Skin epidermis (tissue), 12 donors: ENCODE measurements around the gene PRR14.
"Not testable (repeated sequence)": the region's sequence is repeated elsewhere in the genome, so short reads cannot be mapped to it uniquely, and the experiment has no call there.

ENCODE experiments used
- H3K27ac ChIP-seq, 21 experiments: fragments of 200-600 bp; sonication (generic) in 11 of 21; one replicate each; pipeline ENCODE4 v1.5.0; 2020; ENCODE audit warnings: mild to moderate bottlenecking in 3 of 21, inconsistent platforms in 2 of 21, moderate library complexity in 2 of 21
- H3K4me3 ChIP-seq, 7 experiments: fragments of 200-600 bp; sonication (generic) in 2 of 7; one replicate each; pipeline ENCODE4 v1.5.0; 2020; ENCODE audit warnings: inconsistent platforms in 2 of 7, mild to moderate bottlenecking in 2 of 7, moderate library complexity in 1 of 7

PRR14 gene

GRCh38 chr16:30626236-30626635 is 24.5 kb upstream of the PRR14 start:
- H3K27ac ChIP-seq: no peak overlapping the region
- H3K4me3 ChIP-seq: no peak overlapping the region

DNA sequence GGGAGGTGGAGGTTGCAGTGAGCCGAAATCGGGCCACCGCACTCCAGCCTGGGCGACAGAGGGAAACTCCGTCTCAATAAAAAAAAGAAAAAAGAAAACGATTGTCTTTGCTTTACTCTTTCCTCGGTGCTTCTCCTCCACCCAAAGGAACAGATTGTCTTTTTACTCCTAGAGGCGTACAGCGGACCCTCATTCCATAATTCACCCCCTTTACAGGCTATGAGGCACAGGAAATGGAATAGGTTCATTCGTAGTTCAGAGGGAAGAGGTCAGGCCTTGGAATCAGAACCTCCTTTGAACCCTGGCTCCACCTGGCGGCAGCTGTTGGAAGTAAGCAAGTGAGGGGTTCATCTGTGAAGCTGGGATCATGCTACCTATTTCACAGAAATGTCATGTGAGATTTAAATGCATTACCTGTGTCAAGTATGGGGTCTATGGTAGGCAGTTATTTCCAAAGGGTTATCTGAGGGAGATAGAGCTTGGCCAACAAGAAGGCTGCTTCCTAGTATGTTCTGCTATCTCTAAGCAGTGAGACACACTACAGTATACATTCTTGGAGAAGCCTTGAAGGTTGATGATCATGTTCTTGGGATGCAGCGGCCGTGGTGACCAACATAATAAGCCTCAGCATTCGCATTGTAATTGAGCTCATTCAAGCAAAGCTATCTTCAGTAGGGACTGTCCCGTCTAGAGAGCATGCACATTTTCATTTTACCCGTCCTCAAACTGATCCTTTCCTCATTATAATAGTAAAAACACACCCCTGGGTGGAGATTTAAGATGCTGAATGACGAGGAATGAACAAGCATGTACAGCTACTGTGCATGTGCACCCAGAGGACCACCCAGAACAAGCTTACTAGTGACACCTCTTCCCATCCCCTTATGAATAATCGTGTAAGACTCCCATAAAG is 21.9 kb upstream of the PRR14 start:
- no peak overlapping the region for H3K27ac ChIP-seq
- H3K4me3 ChIP-seq: peak overlapping the region in 1 of 7 experiments; percentile 16

DNA sequence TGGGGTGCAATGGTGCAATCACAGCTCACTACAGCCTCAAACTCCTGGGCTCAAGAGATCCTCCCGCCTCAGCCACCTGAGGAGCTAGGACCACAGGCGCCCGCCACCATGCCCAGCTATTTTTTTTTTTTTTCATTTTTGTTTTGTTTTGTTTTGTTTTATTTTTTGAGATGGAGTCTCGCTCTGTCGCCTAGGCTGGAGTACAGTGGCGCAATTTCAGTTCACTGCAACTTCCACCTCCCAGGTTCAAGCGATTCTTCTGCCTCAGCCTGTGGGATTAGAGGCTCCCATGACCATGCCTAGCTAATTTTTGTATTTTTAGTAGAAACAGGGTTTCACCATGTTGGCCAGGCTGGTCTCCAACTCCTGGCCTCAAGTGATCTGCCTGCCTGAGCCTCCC is 18.3 kb upstream of the PRR14 start:
- H3K4me3 ChIP-seq, H3K27ac ChIP-seq: not testable (repeated sequence)

DNA sequence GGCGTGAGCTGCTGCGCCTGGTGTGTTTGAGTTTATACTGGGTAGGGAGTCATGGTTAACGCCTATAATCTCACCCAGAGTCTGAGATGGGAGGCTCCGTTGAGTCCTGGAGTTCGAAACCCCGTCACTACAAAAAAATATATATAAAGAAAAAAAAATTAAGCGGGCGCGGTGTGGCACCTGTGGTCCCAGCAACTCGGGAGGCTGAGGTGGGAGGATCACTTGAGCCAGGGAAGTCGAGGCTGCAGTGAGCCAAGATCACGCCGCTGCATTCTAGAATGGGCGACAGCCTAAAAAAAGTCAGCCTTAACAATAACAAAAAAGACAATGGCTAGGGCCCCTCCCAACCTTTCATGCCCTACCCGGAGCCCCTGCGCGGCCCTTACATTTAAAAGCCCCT is 17.2 kb upstream of the PRR14 start:
- peak overlapping the region; percentile 41 to 68 (median 57) for H3K4me3 ChIP-seq
- peak overlapping the region; percentile 59 to 94 (median 84) for H3K27ac ChIP-seq

- Histone ChIP-seq H3K27ac (no peak overlapping the region), H3K4me3 (no peak overlapping the region)
Measured at GRCh38 chr16:30636599-30636998, 14.2 kb upstream of the PRR14 start.

GRCh38 chr16:30637139-30637538 is 13.6 kb upstream of the PRR14 start:
- not testable (repeated sequence) for H3K4me3 ChIP-seq, H3K27ac ChIP-seq

- H3K27ac ChIP-seq: no peak overlapping the region
- no peak overlapping the region for H3K4me3 ChIP-seq
Measured at GRCh38 chr16:30637944-30638343, 12.8 kb upstream of the PRR14 start.

DNA sequence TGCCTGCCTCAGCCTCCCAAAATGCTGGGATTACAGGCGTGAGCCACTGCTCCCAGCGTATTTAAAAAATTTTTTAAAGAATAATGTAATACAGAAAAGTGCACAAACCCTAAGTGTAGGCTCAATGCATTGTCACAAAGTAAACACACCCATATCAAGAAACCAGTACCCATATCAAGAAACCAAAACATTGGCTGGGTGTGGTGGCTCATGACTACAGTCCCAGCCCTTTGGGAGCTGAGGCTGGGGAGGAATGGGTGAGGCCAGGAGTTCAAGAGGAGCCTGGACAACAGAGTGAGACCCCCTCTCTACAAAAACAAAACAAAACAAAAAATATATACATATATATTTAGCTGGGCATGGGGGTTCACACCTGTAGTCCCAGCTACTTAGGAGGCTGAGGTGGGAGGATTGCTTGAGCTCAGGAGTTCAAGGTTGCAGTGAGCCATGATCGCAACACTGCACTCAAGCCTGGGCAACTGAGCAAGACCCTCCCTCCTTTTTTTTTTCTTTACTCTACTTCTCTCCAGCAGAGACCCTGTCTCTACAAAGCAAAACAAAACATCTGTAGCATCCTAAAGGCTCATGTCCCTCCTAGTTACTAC is 9.3 kb upstream of the PRR14 start:
- Histone ChIP-seq H3K27ac (no peak overlapping the region), H3K4me3 (no peak overlapping the region)

GRCh38 chr16:30644334-30644830 is 6.4 kb upstream of the PRR14 start:
- no peak overlapping the region for H3K4me3 ChIP-seq
- no peak overlapping the region for H3K27ac ChIP-seq

- Histone ChIP-seq H3K4me3 (no peak overlapping the region), H3K27ac (no peak overlapping the region)
Measured at GRCh38 chr16:30645727-30646126, 5.0 kb upstream of the PRR14 start.

- Histone ChIP-seq H3K4me3 (no peak overlapping the region), H3K27ac (no peak overlapping the region)
Measured at GRCh38 chr16:30647274-30647571, 3.5 kb upstream of the PRR14 start.

DNA sequence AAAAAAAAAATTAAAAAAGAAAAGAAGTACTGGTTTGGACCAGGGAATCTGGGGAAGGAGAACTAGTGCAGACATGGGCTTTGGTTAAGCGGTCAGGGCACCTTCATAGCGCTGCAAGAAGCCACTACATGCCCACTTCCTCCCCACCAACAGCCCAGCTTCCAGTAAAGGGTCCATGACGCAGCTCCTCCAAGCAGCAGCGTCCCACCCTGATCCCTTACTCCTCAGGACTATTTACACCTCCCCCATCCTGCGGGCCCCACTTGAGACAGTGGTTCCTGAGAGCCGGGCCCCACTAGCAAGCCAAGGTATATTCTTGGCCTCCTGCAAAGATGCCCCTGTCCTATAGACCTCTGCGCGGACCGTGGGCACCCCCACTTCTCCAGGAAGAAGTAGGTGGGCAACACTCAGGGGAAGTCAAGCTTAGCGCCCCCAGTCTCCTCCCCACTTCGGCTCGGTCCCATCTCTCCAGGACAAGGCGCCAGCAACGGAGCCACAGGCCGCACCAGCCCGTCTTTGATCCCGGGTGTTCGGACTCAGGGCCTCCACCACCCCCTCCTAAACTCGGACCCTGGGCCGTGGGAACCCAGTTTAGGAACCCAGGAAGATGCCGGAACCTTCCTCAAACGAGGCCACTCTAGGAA is 913 bp upstream of the PRR14 start:
- H3K4me3 ChIP-seq: peak overlapping the region; percentile 26 to 92 (median 67)
- peak overlapping the region; percentile 56 to 98 (median 89) for H3K27ac ChIP-seq

GRCh38 chr16:30651124-30652004 is 604 bp downstream of the PRR14 start:
- H3K27ac ChIP-seq: peak overlapping the region; percentile 56 to 98 (median 89)
- peak overlapping the region; percentile 62 to 92 (median 78) for H3K4me3 ChIP-seq

- H3K4me3 ChIP-seq: peak overlapping the region; percentile 62 to 92 (median 78)
- H3K27ac ChIP-seq: peak overlapping the region in 19 of 21 experiments; percentile 72 to 98 (median 90)
Measured at GRCh38 chr16:30652005-30652296, 1.2 kb downstream of the PRR14 start.

DNA sequence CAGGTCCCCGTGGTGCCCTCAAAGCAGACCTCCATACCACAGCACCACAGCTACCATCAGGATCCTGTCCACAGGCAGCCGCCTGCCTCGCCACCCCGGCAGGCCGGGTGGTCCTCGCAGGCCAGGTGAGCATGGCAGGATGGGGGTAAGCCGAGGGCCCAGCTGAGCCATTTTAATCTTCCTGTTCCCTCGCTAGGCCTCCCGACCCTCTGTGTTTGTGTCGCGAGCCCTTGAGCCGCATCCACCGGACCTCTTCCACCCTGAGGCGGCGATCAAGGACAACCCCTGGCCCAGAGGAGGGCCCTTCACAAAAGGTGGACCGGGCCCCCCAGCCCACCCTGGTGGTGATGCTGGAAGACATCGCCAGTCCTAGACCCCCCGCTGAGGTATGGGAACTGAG is 2.0 kb downstream of the PRR14 start:
- peak overlapping the region in 3 of 21 experiments; percentile 8 to 90 (median 14) for H3K27ac ChIP-seq
- no peak overlapping the region for H3K4me3 ChIP-seq

GRCh38 chr16:30654856-30655255 is 4.1 kb downstream of the PRR14 start:
- H3K4me3 ChIP-seq: no peak overlapping the region
- no peak overlapping the region for H3K27ac ChIP-seq

GRCh38 chr16:30655815-30656347 is 5.1 kb downstream of the PRR14 start:
- no peak overlapping the region for H3K4me3 ChIP-seq
- no peak overlapping the region for H3K27ac ChIP-seq

DNA sequence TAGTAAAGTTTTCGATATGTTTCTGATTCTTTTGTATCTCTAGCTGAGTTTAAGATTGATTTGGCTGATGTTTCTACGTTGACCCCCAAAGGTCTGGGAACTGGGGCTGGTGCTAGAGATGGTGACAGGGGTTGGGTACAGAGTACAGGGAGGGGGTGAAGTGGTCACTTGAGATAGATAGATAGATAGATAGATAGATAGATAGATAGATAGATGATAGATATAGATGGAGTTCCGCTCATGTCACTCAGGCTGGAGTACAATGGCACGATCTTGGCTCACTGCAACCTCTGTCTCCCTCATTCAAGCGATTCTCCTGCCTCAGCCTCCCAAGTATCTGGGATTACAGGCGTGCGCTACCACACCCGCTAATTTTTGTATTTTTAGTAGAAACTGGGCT is 5.6 kb downstream of the PRR14 start:
- Histone ChIP-seq H3K4me3 (no peak overlapping the region), H3K27ac (peak overlapping the region in 14 of 21 experiments; percentile 70 to 100 (median 96))
